ENCODE results near the gene LCN10.

- TF ChIP-seq CTCF (IDR thresholded peaks at IDR 0.05; ENCODE audit: insufficient read depth, low read length) (no peak), POLR2AphosphoS5 (IDR thresholded peaks at IDR 0.05; ENCODE audit: low read depth) (peak; percentile 63; the same call in 1 of the 2 replicates), REST (IDR thresholded peaks at IDR 0.05; ENCODE audit: insufficient replicate concordance, low read depth) (no peak)
These were observed 19.8 kb downstream of the LCN10 start for GRCh38 chr9:136722969-136723356.
